ENCODE measurements around the gene MMP23B.
"Not testable (repeated sequence)": the region's sequence is repeated elsewhere in the genome, so short reads cannot be mapped to it uniquely, and the experiment has no call there.

Gene MMP23B

GRCh38 chr1:1626207-1627141 lies 5.5 kb upstream of the MMP23B start:
- DNase-seq (ENCODE audit: low spot score in 2 of 2) (no peak), ATAC-seq (replicated peaks; ENCODE audit: extremely low read depth, poor library complexity, severe bottlenecking) (no peak)
- Mint-ChIP-seq H3K4me3 (no peak overlapping the region), H3K9me3 (no peaks in the 10 kb centered on the region), H3K27me3 (no peaks in the 10 kb centered on the region), H3K36me3 (ENCODE audit: insufficient read depth) (peaks cover 13% of the 10 kb centered on the region), H3K27ac (ENCODE audit: low read depth) (peak overlapping the region; percentile 57), H3K4me1 (peaks cover 8% of the 10 kb centered on the region)

- DNase-seq (ENCODE audit: low spot score in 2 of 2) (no peak), ATAC-seq (replicated peaks; ENCODE audit: extremely low read depth, poor library complexity, severe bottlenecking) (no peak)
- Mint-ChIP-seq H3K9me3 (no peaks in the 10 kb centered on the region), H3K36me3 (ENCODE audit: insufficient read depth) (peaks cover 14% of the 10 kb centered on the region), H3K4me3 (no peak overlapping the region), H3K27ac (ENCODE audit: low read depth) (peak overlapping the region; percentile 57), H3K4me1 (peaks cover 8% of the 10 kb centered on the region), H3K27me3 (no peaks in the 10 kb centered on the region)
Measured at GRCh38 chr1:1627261-1627828, 4.6 kb upstream of the MMP23B start.

- Mint-ChIP-seq H3K4me1 (peaks cover 8% of the 10 kb centered on the region), H3K4me3 (peak overlapping the region; percentile 68), H3K9me3 (no peaks in the 10 kb centered on the region), H3K36me3 (ENCODE audit: insufficient read depth) (peaks cover 14% of the 10 kb centered on the region), H3K27ac (ENCODE audit: low read depth) (no peak overlapping the region), H3K27me3 (no peaks in the 10 kb centered on the region)
- ATAC-seq (replicated peaks; ENCODE audit: extremely low read depth, poor library complexity, severe bottlenecking) (no peak), DNase-seq (ENCODE audit: low spot score in 2 of 2) (no peak)
Measured at GRCh38 chr1:1627829-1628753, 3.9 kb upstream of the MMP23B start.

- H3K4me3 Mint-ChIP-seq: peak overlapping the region; percentile 85
- ATAC-seq (replicated peaks; ENCODE audit: extremely low read depth, poor library complexity, severe bottlenecking): no peak
- H3K4me1 Mint-ChIP-seq: peaks cover 8% of the 10 kb centered on the region
- H3K27me3 Mint-ChIP-seq: no peaks in the 10 kb centered on the region
- H3K27ac Mint-ChIP-seq (ENCODE audit: low read depth): peak overlapping the region; percentile 94
- peaks cover 14% of the 10 kb centered on the region for H3K36me3 Mint-ChIP-seq (ENCODE audit: insufficient read depth)
- no peak for DNase-seq (ENCODE audit: low spot score in 2 of 2)
- H3K9me3 Mint-ChIP-seq: no peaks in the 10 kb centered on the region
Measured at GRCh38 chr1:1628754-1629429, 3.1 kb upstream of the MMP23B start.

- no peaks in the 10 kb centered on the region for H3K9me3 Mint-ChIP-seq
- H3K27ac Mint-ChIP-seq (ENCODE audit: low read depth): peak overlapping the region; percentile 94
- H3K4me3 Mint-ChIP-seq: peak overlapping the region; percentile 85
- ATAC-seq (replicated peaks; ENCODE audit: extremely low read depth, poor library complexity, severe bottlenecking) (peak; percentile 66), DNase-seq (ENCODE audit: low spot score in 2 of 2) (peak; percentile 68 to 90)
- peaks cover 14% of the 10 kb centered on the region for H3K36me3 Mint-ChIP-seq (ENCODE audit: insufficient read depth)
- no peaks in the 10 kb centered on the region for H3K27me3 Mint-ChIP-seq
- H3K4me1 Mint-ChIP-seq: peaks cover 8% of the 10 kb centered on the region
Measured at GRCh38 chr1:1629430-1630190, 2.4 kb upstream of the MMP23B start.

GRCh38 chr1:1630191-1630964 lies 1.6 kb upstream of the MMP23B start:
- Mint-ChIP-seq H3K27me3 (no peaks in the 10 kb centered on the region), H3K36me3 (ENCODE audit: insufficient read depth) (peaks cover 14% of the 10 kb centered on the region), H3K9me3 (no peaks in the 10 kb centered on the region), H3K4me3 (peak overlapping the region; percentile 85), H3K4me1 (peaks cover 8% of the 10 kb centered on the region), H3K27ac (ENCODE audit: low read depth) (peak overlapping the region; percentile 94)
- ATAC-seq (replicated peaks; ENCODE audit: extremely low read depth, poor library complexity, severe bottlenecking): peak; percentile 71
- peak; percentile 90 to 97 for DNase-seq (ENCODE audit: low spot score in 2 of 2)

- Mint-ChIP-seq H3K4me3 (peak overlapping the region; percentile 85), H3K27me3 (no peaks in the 10 kb centered on the region), H3K4me1 (peaks cover 8% of the 10 kb centered on the region), H3K36me3 (ENCODE audit: insufficient read depth) (peaks cover 14% of the 10 kb centered on the region), H3K27ac (ENCODE audit: low read depth) (peak overlapping the region; percentile 94), H3K9me3 (no peaks in the 10 kb centered on the region)
- no peak for ATAC-seq (replicated peaks; ENCODE audit: extremely low read depth, poor library complexity, severe bottlenecking)
- DNase-seq (ENCODE audit: low spot score in 2 of 2): no peak
Measured at GRCh38 chr1:1630965-1631781, 800 bp upstream of the MMP23B start.

GRCh38 chr1:1633409-1633808 lies 1.4 kb downstream of the MMP23B start:
- H3K36me3 Mint-ChIP-seq (ENCODE audit: insufficient read depth): peaks cover 16% of the 10 kb centered on the region
- H3K27me3 Mint-ChIP-seq; H3K4me1 Mint-ChIP-seq; H3K9me3 Mint-ChIP-seq; H3K4me3 Mint-ChIP-seq; H3K27ac Mint-ChIP-seq (ENCODE audit: low read depth); DNase-seq (ENCODE audit: low spot score in 2 of 2); ATAC-seq (replicated peaks; ENCODE audit: extremely low read depth, poor library complexity, severe bottlenecking): not testable (repeated sequence)

GRCh38 chr1:1634613-1635012 lies 2.6 kb downstream of the MMP23B start:
- H3K4me3 Mint-ChIP-seq; H3K4me1 Mint-ChIP-seq; DNase-seq (ENCODE audit: low spot score in 2 of 2); H3K27me3 Mint-ChIP-seq; H3K27ac Mint-ChIP-seq (ENCODE audit: low read depth); ATAC-seq (replicated peaks; ENCODE audit: extremely low read depth, poor library complexity, severe bottlenecking); H3K9me3 Mint-ChIP-seq: not testable (repeated sequence)
- H3K36me3 Mint-ChIP-seq (ENCODE audit: insufficient read depth): peaks cover 20% of the 10 kb centered on the region

- not testable (repeated sequence) for H3K9me3 Mint-ChIP-seq; H3K27me3 Mint-ChIP-seq; H3K27ac Mint-ChIP-seq (ENCODE audit: low read depth); H3K36me3 Mint-ChIP-seq (ENCODE audit: insufficient read depth); ATAC-seq (replicated peaks; ENCODE audit: extremely low read depth, poor library complexity, severe bottlenecking); DNase-seq (ENCODE audit: low spot score in 2 of 2); H3K4me3 Mint-ChIP-seq; H3K4me1 Mint-ChIP-seq
Measured at GRCh38 chr1:1636621-1637478, 4.9 kb downstream of the MMP23B start.
